T47D (cell line): Measurements from ENCODE around the gene RHAG.

Source experiments
- DNase-seq, 2 experiments: peaks; one replicate each; pipeline versions ENCODE4 v3.0.0 to v3.0.0-alpha.2; 2011 to 2012; ENCODE audit warnings: low read depth in 1 of 2, low spot score in 1 of 2
- JUND ChIP-seq: IDR thresholded peaks from 2 replicates; pipeline ENCODE4 v1.6.1; 2012; ENCODE audit warnings: low read depth
- in situ Hi-C: cut with HindIII; loops from 2 replicates; pipeline ENCODE4 v1.10.0; 2016; ENCODE audit warnings: low sequenced_read_pairs, low pct_unique_long_range_greater_than_20kb

Gene RHAG

GRCh38 chr6:49576618-49577017 lies 60.0 kb downstream of the RHAG start:
- no peak for TF ChIP-seq JUND
- in situ Hi-C loops, result no loop called here
- DNase-seq, result no peak

- in situ Hi-C loops, result no loop called here
- DNase-seq, result no peak
- no peak for TF ChIP-seq JUND
Measured at GRCh38 chr6:49570474-49571079, 66.1 kb downstream of the RHAG start.

GRCh38 chr6:49565855-49566254 lies 70.8 kb downstream of the RHAG start:
- no peak for TF ChIP-seq JUND
- in situ Hi-C loops, result no loop called here
- DNase-seq, result no peak

GRCh38 chr6:49565261-49565660 lies 71.4 kb downstream of the RHAG start:
- DNase-seq, result no peak
- TF ChIP-seq JUND, result no peak
- in situ Hi-C loops, result no loop called here

- no peak for DNase-seq
- in situ Hi-C loops, result no loop called here
- no peak for TF ChIP-seq JUND
Measured at GRCh38 chr6:49564552-49564951, 72.1 kb downstream of the RHAG start.

GRCh38 chr6:49563006-49563886 lies 73.4 kb downstream of the RHAG start:
- DNase-seq, result no peak
- TF ChIP-seq JUND, result no peak
- in situ Hi-C loops, result no loop called here

GRCh38 chr6:49558238-49558637 lies 78.4 kb downstream of the RHAG start:
- in situ Hi-C loops, result no loop called here
- DNase-seq, result no peak
- TF ChIP-seq JUND, result no peak

- peak in 1 of 2 experiments; percentile 12 for DNase-seq
- in situ Hi-C loops, result no loop called here
- no peak for TF ChIP-seq JUND
Measured at GRCh38 chr6:49557177-49557576, 79.5 kb downstream of the RHAG start.

GRCh38 chr6:49556429-49556837 lies 80.2 kb downstream of the RHAG start:
- DNase-seq, result peak in 1 of 2 experiments; percentile 59
- in situ Hi-C loops, result no loop called here
- no peak for TF ChIP-seq JUND

GRCh38 chr6:49555951-49556350 lies 80.7 kb downstream of the RHAG start:
- in situ Hi-C loops, result no loop called here
- no peak for TF ChIP-seq JUND
- no peak for DNase-seq
